BE2C (cell line): Measurements from ENCODE around the gene PDE8B.

Experiments used
- DNase-seq: peaks from one replicate; pipeline ENCODE4 v3.0.0-alpha.2; 2020
- H3K27me3 ChIP-seq: fragments of 250-450 bp; sonication (Bioruptor Pico); 2 replicates; pipeline ENCODE4 v1.5.1; 2020; ENCODE audit warnings: mild to moderate bottlenecking
- H3K36me3 ChIP-seq: fragments of 250-450 bp; sonication (Bioruptor Pico); 2 replicates; pipeline ENCODE4 v1.5.1; 2020; ENCODE audit warnings: mild to moderate bottlenecking
- H3K4me1 ChIP-seq: fragments of 250-450 bp; sonication (Bioruptor Pico); 2 replicates; pipeline ENCODE4 v1.5.1; 2020
- H3K4me3 ChIP-seq: 2 replicates; pipeline ENCODE4 v1.5.1; 2011; ENCODE audit warnings: low read depth, low read length
- H3K9me3 ChIP-seq: fragments of 250-450 bp; sonication (Bioruptor Pico); 2 replicates; pipeline ENCODE4 v1.5.1; 2020
- CTCF ChIP-seq: IDR thresholded peaks from 2 replicates; pipeline ENCODE4 v1.5.1; 2012; ENCODE audit warnings: mild to moderate bottlenecking, low read depth, low read length

The PDE8B gene

GRCh38 chr5:77259476-77259875, 49.0 kb downstream of the PDE8B start:
- no peaks in the 10 kb centered on the region for H3K27me3 ChIP-seq
- H3K4me1 ChIP-seq, result no peaks in the 10 kb centered on the region
- H3K9me3 ChIP-seq, result no peaks in the 10 kb centered on the region
- no peak for TF ChIP-seq CTCF
- no peaks in the 10 kb centered on the region for H3K36me3 ChIP-seq
- H3K4me3 ChIP-seq, result no peak overlapping the region
- DNase-seq, result no peak

GRCh38 chr5:77262697-77263096, 52.2 kb downstream of the PDE8B start:
- TF ChIP-seq CTCF, result no peak
- no peaks in the 10 kb centered on the region for H3K36me3 ChIP-seq
- H3K9me3 ChIP-seq, result no peaks in the 10 kb centered on the region
- H3K4me3 ChIP-seq, result no peak overlapping the region
- no peaks in the 10 kb centered on the region for H3K4me1 ChIP-seq
- H3K27me3 ChIP-seq, result no peaks in the 10 kb centered on the region
- no peak for DNase-seq

GRCh38 chr5:77266291-77266690, 55.8 kb downstream of the PDE8B start:
- no peak for DNase-seq
- H3K36me3 ChIP-seq, result no peaks in the 10 kb centered on the region

DNA sequence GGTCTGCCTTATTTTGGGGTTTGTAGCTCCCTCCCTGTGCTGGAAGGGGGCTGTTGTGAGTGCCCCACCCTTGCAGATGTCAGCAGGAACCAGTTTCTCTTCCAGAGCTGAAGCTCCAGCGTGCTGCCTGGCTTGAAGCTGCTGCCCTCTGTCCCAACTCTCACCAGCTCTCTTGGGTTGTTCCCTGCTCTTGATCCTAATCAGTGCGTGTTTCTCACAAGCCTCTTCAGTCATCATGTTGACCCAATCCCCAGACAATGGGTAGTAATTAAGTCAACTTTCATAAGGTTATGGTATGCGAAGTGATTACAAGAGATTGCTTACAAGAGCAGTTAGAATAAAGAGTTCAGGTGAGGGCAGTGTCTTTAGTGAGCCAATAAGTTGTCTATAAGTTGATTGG, 57.0 kb downstream of the PDE8B start:
- TF ChIP-seq CTCF, result no peak
- Histone ChIP-seq H3K4me3 (no peak overlapping the region), H3K9me3 (no peaks in the 10 kb centered on the region), H3K27me3 (no peaks in the 10 kb centered on the region), H3K4me1 (no peaks in the 10 kb centered on the region), H3K36me3 (no peaks in the 10 kb centered on the region)
- DNase-seq, result no peak

More at GRCh38 chr5:77266291-77266690, 55.8 kb downstream of the PDE8B start:
- Histone ChIP-seq H3K4me1 (no peaks in the 10 kb centered on the region), H3K4me3 (no peak overlapping the region), H3K27me3 (no peaks in the 10 kb centered on the region), H3K9me3 (no peaks in the 10 kb centered on the region)
- TF ChIP-seq CTCF, result no peak

GRCh38 chr5:77272206-77272605, 61.7 kb downstream of the PDE8B start:
- H3K4me3 ChIP-seq, result no peak overlapping the region
- no peaks in the 10 kb centered on the region for H3K36me3 ChIP-seq
- H3K4me1 ChIP-seq, result no peaks in the 10 kb centered on the region
- no peak for DNase-seq
- H3K27me3 ChIP-seq, result no peaks in the 10 kb centered on the region
- H3K9me3 ChIP-seq, result no peaks in the 10 kb centered on the region
- TF ChIP-seq CTCF, result no peak

DNA sequence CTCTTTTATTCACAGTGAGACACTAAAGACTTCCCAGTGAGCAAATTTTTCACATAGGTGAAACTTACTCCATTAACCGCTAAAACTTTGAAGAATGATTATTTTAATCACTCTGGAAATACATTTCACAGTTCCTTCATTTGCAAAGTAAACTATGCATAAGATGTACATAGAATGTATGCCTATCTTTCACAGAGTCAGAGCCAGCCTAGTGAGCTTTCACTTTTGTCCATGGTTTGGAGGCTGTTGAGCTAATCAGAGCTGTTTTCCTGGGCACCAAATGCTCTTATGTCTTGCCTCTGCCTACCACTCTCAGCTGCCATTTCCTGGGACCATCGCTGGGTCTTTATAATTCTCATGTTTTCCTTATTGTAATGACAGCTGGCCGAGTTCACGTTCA, 67.3 kb downstream of the PDE8B start:
- Histone ChIP-seq H3K4me3 (no peak overlapping the region), H3K36me3 (no peaks in the 10 kb centered on the region), H3K4me1 (no peaks in the 10 kb centered on the region), H3K27me3 (no peaks in the 10 kb centered on the region), H3K9me3 (no peaks in the 10 kb centered on the region)
- TF ChIP-seq CTCF, result no peak
- DNase-seq, result no peak
